ENCODE measurements around the gene LPXN. TPM values are rescaled to one million over a fixed set of nuclear protein-coding genes. Genes with fewer than 3 reads are reported as not detected.

LPXN gene
- polyA plus RNA-seq (2012; ENCODE audit: missing spikeins): 174 TPM

DNA sequence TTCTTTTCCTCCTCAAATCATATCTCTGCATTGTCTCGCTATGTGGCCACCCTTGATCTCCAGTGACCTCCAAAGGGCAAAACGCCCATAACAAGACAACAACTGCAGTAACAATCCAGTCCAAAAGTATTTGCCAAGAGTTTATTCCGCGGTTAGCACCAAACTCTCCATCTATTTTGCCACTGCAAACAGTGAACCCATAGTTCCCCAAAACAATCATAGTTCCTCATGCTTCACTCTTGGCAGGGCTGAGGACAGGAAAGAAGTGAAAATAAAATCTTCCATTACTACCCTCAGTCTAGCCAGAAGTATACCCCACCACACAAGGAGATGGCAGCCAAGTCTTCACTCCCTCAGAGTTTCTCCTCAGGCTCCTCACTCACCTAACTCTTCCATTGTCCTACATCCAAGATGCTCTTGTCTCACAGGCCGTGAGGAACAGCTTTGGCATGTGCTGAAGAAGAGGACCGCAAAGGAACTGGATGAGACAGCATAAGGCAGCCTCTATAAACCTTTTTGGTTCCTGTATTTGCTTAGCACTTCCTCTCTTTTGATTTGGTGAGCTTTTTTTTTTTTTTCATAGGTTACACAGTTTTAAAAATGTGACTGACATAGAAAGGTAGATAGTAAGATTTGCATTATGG lies at the start of gene LPXN:
TSS of gene LPXN (minus strand) at position 480 of the 644 bp plus-strand sequence. CDS start at position 396, 84 bp downstream.
- DNase-seq (ENCODE audit: insufficient read length) (no peak), FAIRE-seq (peak; percentile 92)
- peak; percentile 99 for TF ChIP-seq POLR2A (IDR thresholded peaks at IDR 0.05; ENCODE audit: low read depth, low read length)
- peak; percentile 99 for TF ChIP-seq POLR2AphosphoS5 (IDR thresholded peaks at IDR 0.05; ENCODE audit: low read depth, low read length)
- peak; percentile 85; the same call in 1 of the 2 replicates for TF ChIP-seq TAF1 (IDR thresholded peaks at IDR 0.05; ENCODE audit: borderline replicate concordance, low read depth, low read length)

- FAIRE-seq (peak; percentile 33), DNase-seq (ENCODE audit: insufficient read length) (no peak)
- TF ChIP-seq POLR2A (IDR thresholded peaks at IDR 0.05; ENCODE audit: low read depth, low read length) (no peak), TAF1 (IDR thresholded peaks at IDR 0.05; ENCODE audit: borderline replicate concordance, low read depth, low read length) (no peak), POLR2AphosphoS5 (IDR thresholded peaks at IDR 0.05; ENCODE audit: low read depth, low read length) (no peak)
These were observed 49.4 kb upstream of the LPXN start for GRCh38 chr11:58625086-58625485.

GRCh38 chr11:58622344-58622743 lies 46.7 kb upstream of the LPXN start, which contains the start of gene CNTF:
Gene CNTF (plus strand): TSS chr11:58622665. CDS start chr11:58622753, 88 bp downstream.
- no peak for DNase-seq (ENCODE audit: insufficient read length)
- 0 out of 2 replicates have a peak, but pooled peaks have one; percentile 40 for TF ChIP-seq POLR2AphosphoS5 (IDR thresholded peaks at IDR 0.05; ENCODE audit: low read depth, low read length)
- TF ChIP-seq POLR2A (IDR thresholded peaks at IDR 0.05; ENCODE audit: low read depth, low read length): no peak
- no peak for FAIRE-seq

DNA sequence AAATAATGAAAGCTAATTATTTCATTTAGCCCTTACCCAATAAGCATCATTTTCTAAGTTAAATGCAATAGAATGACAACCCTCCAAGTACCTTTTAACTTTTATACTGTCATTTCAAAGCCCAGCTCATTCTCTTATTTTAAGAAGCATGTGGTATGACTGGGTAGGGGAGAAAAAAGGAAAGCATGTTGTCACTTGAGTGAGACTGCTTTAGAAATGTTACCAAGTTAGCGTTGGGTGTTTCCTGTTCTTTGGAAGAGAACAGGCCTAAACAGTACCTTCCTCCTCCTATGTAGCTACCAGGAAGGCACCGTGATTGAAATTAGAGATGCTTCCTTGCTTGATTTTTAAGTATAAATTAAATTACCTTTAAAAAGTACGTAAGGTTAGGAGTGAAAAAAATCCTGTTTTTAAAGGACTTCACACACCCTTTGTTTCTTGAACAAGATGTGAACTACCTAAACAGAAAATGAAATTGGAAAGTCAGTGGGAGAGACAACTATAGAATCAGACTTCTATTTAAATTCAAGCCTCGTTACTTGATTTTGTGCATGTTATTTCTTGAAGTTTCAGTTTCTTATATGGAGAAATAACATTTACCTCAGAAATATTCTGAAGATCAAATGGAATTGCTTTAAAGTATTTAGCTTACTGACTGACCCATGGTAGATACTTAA lies 46.1 kb upstream of the LPXN start:
- DNase-seq (ENCODE audit: insufficient read length) (no peak), FAIRE-seq (no peak)
- TF ChIP-seq TAF1 (IDR thresholded peaks at IDR 0.05; ENCODE audit: borderline replicate concordance, low read depth, low read length) (no peak), POLR2A (IDR thresholded peaks at IDR 0.05; ENCODE audit: low read depth, low read length) (no peak), POLR2AphosphoS5 (IDR thresholded peaks at IDR 0.05; ENCODE audit: low read depth, low read length) (no peak)

DNA sequence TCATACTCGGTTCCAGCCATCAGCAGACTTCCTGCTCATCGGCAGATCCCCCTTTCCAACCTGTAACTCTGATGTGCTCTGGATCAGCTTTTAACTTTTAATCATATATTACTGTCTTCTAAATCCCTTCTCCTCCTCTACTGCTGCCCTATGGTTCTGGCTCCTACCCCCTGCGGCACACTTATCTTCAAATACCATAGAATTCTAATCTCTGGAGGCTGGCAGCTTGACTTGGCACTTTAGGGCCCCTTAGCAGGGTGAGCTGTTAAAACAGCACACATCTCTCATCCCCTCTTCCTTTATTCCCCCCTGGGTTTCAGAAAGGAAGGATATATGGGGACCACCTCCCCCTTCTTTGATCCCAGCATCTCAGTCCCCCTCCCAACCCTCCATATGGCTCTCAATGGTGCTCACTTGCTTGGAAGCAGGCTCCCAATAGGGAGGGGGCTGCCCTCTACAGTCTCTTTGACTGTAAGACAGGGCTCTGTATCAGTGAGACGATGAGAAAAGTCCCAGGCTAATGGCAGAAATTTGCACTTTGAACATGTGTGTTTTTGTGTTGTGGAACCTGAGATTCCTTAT lies 42.4 kb upstream of the LPXN start:
- no peak for DNase-seq (ENCODE audit: insufficient read length)
- peak; percentile 70 for FAIRE-seq
- TF ChIP-seq POLR2A (IDR thresholded peaks at IDR 0.05; ENCODE audit: low read depth, low read length) (no peak), POLR2AphosphoS5 (IDR thresholded peaks at IDR 0.05; ENCODE audit: low read depth, low read length) (no peak), TAF1 (IDR thresholded peaks at IDR 0.05; ENCODE audit: borderline replicate concordance, low read depth, low read length) (no peak)

DNA sequence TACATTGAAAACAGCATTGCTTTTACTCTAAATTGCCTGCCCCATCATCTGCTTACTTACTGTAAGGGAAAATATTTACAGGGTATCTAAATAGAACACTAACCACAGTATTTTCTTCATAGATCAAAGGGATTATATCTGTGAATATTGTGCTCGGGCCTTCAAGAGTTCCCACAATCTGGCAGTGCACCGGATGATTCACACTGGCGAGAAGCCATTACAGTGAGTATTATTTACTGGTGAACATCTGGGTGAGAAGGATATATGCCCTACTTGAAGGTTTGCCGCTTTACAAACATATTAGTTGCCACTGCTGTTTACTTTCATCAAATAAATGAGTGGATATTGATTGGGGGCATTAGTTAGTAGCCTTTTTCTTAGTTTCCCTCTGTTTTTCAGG lies 40.9 kb upstream of the LPXN start:
- TF ChIP-seq TAF1 (IDR thresholded peaks at IDR 0.05; ENCODE audit: borderline replicate concordance, low read depth, low read length) (no peak), POLR2AphosphoS5 (IDR thresholded peaks at IDR 0.05; ENCODE audit: low read depth, low read length) (no peak), POLR2A (IDR thresholded peaks at IDR 0.05; ENCODE audit: low read depth, low read length) (no peak)
- FAIRE-seq (no peak), DNase-seq (ENCODE audit: insufficient read length) (no peak)

DNA sequence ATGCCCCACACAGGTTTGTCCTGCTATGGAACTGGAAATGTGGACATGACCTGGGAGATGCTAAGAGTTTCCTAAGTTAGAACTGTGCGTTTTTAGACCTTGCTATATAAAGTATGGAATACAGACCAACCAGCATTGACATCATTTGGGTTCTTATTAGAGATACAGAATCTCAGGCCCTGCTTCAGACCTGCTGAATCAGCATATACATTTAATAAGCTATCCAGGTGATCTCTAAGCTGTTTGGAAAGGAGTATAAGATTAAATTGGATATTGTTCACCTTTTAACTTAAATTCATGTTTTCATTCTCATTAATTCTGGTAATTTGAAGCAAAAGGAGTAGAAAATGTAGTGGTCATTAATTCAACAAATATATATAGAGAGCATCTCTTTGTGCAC lies 39.9 kb upstream of the LPXN start:
- no peak for TF ChIP-seq TAF1 (IDR thresholded peaks at IDR 0.05; ENCODE audit: borderline replicate concordance, low read depth, low read length)
- FAIRE-seq (no peak), DNase-seq (ENCODE audit: insufficient read length) (no peak)

DNA sequence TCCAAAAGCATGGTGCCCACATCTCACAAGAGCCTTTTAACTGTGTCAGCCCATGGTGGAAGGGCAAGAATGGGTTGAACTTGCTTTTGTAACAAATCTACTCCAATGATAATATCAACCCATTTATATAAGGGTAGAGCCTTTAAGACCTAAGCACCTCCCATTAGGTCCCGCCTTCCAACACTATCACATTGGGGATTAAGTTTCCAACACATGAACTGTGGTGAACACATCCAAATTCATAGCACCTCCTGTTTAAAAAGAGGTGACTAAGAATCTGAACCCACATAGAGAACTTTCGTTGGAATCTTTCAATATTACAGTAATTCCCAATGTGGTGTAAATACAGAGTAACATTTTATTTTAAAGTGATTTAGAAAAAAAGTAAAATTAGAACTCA lies 37.6 kb upstream of the LPXN start:
- DNase-seq (ENCODE audit: insufficient read length) (no peak), FAIRE-seq (peak; percentile 80)
- TF ChIP-seq POLR2A (IDR thresholded peaks at IDR 0.05; ENCODE audit: low read depth, low read length) (no peak), POLR2AphosphoS5 (IDR thresholded peaks at IDR 0.05; ENCODE audit: low read depth, low read length) (no peak), TAF1 (IDR thresholded peaks at IDR 0.05; ENCODE audit: borderline replicate concordance, low read depth, low read length) (no peak)

DNA sequence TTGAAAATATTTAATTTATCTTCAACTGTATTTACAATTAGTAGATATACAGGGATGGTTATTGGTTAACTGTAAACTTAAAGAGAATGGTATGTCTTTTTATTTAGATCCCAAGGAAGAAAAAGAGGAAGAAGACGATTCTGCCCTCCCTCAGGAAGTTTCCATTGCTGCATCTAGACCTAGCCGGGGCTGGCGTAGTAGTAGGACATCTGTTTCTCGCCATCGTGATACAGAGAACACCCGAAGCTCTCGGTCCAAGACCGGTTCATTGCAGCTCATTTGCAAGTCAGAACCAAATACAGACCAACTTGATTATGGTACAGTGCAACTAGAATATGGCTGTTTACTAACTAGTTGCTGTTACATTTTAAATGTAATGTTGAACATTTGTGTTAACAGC lies 34.1 kb upstream of the LPXN start:
- TF ChIP-seq POLR2A (IDR thresholded peaks at IDR 0.05; ENCODE audit: low read depth, low read length) (no peak), TAF1 (IDR thresholded peaks at IDR 0.05; ENCODE audit: borderline replicate concordance, low read depth, low read length) (no peak)
- DNase-seq (ENCODE audit: insufficient read length) (no peak), FAIRE-seq (peak; percentile 87)

DNA sequence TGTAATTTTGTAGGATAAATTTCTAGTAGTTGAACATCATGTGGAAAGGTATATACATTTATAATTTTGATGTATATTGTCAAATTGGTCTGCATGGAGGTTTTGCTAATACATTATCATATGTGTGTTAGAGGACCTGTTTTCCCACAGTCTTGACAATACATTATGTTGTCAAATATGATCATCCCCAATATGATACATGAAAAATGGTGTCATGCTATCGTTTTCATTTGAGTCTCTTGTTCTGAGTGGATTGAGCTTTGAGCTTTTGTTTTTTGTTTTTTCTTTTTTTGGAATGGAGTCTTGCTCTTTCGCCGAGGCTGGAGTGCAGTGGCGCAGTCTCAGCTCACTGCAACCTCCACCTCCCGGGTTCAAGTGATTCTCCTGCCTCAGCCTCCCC lies 32.7 kb upstream of the LPXN start:
- no peak for TF ChIP-seq TAF1 (IDR thresholded peaks at IDR 0.05; ENCODE audit: borderline replicate concordance, low read depth, low read length)
- TF ChIP-seq POLR2A (IDR thresholded peaks at IDR 0.05; ENCODE audit: low read depth, low read length): no peak
- no peak for TF ChIP-seq POLR2AphosphoS5 (IDR thresholded peaks at IDR 0.05; ENCODE audit: low read depth, low read length)
- no peak for DNase-seq (ENCODE audit: insufficient read length)
- FAIRE-seq: no peak

DNA sequence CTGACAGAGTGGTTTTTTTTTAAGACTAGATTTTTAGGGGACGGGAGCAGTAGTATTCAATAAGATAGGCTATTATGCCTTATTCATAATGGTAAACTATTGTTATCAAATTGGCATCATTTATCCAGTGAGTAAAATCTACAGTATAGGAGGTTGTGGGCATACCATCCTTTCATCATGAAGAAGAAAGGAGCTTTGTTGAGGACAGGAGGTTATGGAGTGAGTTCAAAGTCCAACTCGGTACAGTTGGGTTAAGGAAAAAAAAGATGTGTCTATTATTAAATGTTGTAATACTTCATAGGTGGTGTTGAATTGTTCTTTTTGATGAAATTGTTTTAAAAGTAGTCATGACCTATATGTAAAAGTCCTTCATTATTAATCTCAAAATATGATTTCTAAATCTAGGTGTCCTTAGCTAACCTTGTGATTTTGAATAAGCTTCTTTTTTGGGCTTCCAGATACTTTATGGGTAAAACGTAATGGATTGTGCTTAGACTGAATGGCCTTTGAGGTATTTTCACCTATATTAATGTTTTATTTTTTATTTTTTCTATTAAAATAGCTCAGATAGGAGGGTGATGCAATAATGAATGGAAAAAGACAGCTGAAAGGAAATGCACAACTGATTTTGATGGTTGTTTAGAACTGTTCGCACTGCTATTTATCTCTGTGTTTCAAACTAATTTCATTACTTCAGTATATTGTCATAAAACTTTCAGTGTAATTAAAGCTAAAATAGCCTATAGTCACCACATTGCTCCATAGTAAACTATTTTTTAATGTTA lies 31.5 kb upstream of the LPXN start:
- DNase-seq (ENCODE audit: insufficient read length): no peak
- FAIRE-seq: peak; percentile 9
- TF ChIP-seq POLR2AphosphoS5 (IDR thresholded peaks at IDR 0.05; ENCODE audit: low read depth, low read length): no peak
- TF ChIP-seq POLR2A (IDR thresholded peaks at IDR 0.05; ENCODE audit: low read depth, low read length): no peak
- no peak for TF ChIP-seq TAF1 (IDR thresholded peaks at IDR 0.05; ENCODE audit: borderline replicate concordance, low read depth, low read length)
